GM10847 (cell line): ENCODE data around the gene PTH2.
A peak's percentile ranks its signal among the peaks of the same experiment; 100 is the strongest.

Experiments used
- POLR2A ChIP-seq: IDR thresholded peaks from 2 replicates; pipeline ENCODE4 v1.6.1; 2011; ENCODE audit not compliant: insufficient read length; ENCODE audit errors: extremely low read depth

Gene PTH2

GRCh38 chr19:49453013-49453756, 29.9 kb upstream of the PTH2 start, which contains the start of gene ALDH16A1:
Gene ALDH16A1, plus strand, starts transcription at chr19:49453225. Its CDS starts 107 bp downstream, at chr19:49453332.
- peak; percentile 91 for TF ChIP-seq POLR2A

- TF ChIP-seq POLR2A, result peak; percentile 52
Observed at GRCh38 chr19:49451430-49452181, 28.4 kb upstream of the PTH2 start, which contains the start of gene PIH1D1. Gene PIH1D1, minus strand, starts transcription at chr19:49451814. Its CDS starts 240 bp downstream, at chr19:49451574.

GRCh38 chr19:49450405-49450804, 27.2 kb upstream of the PTH2 start:
- no peak for TF ChIP-seq POLR2A

- TF ChIP-seq POLR2A, result no peak
Observed at GRCh38 chr19:49448432-49448786, 25.2 kb upstream of the PTH2 start.

GRCh38 chr19:49447485-49448431, 24.5 kb upstream of the PTH2 start:
- no peak for TF ChIP-seq POLR2A

GRCh38 chr19:49445997-49446396, 22.8 kb upstream of the PTH2 start:
- no peak for TF ChIP-seq POLR2A

GRCh38 chr19:49443366-49444099, 20.3 kb upstream of the PTH2 start:
- no peak for TF ChIP-seq POLR2A

GRCh38 chr19:49442771-49443365, 19.6 kb upstream of the PTH2 start:
- no peak for TF ChIP-seq POLR2A

- no peak for TF ChIP-seq POLR2A
Observed at GRCh38 chr19:49442354-49442753, 19.1 kb upstream of the PTH2 start.

GRCh38 chr19:49441960-49442350, 18.7 kb upstream of the PTH2 start:
- no peak for TF ChIP-seq POLR2A

GRCh38 chr19:49441210-49441959, 18.1 kb upstream of the PTH2 start, which contains the start of gene SLC17A7:
Gene SLC17A7, minus strand, starts transcription at chr19:49441527. Its CDS starts 148 bp downstream, at chr19:49441379.
- TF ChIP-seq POLR2A, result no peak

- TF ChIP-seq POLR2A, result no peak
Observed at GRCh38 chr19:49440439-49441209, 17.4 kb upstream of the PTH2 start.

GRCh38 chr19:49439836-49440235, 16.6 kb upstream of the PTH2 start:
- TF ChIP-seq POLR2A, result no peak
